Right kidney (tissue), 1 donor: Measurements from ENCODE around the gene PTPRA.

Experiments
- DNase-seq: peaks from one replicate; pipeline ENCODE4 v3.0.0-alpha.2; 2016

PTPRA gene

DNA sequence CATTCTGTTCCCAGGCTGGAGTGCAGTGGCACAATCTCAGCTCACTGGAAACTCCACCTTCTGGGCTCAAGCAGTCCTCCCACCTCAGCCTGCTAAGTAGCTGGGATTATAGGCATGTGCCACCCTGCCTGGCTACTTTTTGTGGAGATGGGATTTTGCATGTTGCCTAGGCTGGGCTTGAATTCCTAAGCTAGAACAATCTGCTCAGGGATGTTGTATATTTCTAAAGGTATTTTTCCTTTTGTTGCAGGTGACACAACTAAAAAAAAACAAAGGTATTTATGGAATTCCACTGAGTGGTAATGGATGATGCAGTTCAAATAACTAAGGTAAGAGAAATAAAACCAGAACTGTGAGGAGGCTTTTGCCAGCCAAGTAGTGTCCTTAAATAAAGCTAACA lies 49.7 kb downstream of the PTPRA start:
- DNase-seq: no peak

DNA sequence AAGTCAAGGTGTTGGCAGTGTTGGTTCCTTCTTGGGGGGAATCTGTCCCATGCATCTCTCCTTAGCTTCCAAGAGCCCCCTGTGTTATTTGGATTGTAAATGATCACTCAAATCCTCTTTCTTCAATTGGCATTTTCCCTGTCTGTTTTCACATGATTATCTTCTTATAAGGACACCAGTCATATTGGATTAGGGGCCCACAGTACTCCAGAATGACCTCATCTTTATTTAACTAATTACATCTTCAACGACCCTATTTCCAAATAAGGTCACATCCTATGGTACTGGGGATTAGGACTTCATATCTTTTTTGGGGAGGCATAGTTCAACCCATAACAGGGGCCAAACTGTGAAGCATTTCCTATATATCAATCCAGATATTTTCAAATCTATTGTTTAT lies 57.3 kb downstream of the PTPRA start:
- no peak for DNase-seq

DNA sequence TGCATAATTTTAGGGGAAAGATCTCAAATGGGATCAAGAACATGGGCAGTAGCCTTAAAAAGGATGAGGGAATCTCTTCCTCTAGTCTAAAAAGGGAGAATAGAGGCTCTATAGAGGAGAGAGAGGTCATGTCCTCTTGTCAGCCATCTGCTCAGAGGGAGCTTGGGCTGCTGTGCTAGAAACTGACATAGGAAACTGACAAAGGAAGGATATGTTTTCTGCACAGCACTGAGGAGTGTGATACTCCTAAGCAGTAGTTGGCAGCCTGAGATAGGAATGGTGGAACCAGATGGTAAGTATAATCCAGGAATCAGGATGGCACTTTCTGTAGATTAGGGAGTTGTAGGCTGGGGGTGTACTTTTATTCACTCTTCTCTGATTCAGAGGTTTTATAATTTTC lies 59.2 kb downstream of the PTPRA start:
- DNase-seq: no peak

DNA sequence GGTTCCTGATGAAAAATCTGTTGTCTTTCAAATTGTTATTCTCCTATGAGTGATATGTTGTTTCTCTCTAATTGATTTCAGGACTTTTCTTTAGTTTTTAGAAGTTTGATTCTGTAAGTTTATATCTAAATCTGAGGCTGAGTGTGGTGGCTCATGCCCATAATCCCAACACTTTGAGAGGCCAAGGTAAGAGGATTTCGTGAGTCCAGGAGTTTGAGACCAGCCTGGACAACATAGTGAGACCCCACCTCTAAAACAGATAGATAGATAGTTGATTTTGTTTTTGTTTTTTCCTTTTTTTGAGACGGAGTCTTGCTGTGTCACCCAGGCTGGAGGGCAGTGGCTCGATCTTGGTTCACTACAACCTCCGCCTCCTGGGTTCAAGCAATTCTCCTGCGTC lies 64.6 kb downstream of the PTPRA start:
- DNase-seq: no peak

DNA sequence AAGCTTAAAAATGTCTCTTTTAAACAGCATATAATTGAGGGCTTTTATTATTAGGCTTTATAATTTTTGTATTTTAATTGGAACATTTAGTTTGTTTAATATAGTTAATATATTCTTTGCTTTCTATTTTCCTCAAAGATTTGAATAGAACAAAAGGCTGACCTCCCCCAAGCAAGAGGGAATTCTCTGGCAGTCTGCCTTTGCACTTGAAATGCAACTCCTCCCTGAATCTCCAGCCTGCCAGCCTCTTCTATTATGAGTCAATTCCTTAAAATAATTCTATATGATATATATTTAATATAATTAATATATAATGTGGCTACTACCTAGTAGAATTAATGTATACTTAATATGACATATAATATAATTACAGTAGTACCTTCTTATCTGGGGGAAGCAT lies 69.2 kb downstream of the PTPRA start:
- no peak for DNase-seq

DNA sequence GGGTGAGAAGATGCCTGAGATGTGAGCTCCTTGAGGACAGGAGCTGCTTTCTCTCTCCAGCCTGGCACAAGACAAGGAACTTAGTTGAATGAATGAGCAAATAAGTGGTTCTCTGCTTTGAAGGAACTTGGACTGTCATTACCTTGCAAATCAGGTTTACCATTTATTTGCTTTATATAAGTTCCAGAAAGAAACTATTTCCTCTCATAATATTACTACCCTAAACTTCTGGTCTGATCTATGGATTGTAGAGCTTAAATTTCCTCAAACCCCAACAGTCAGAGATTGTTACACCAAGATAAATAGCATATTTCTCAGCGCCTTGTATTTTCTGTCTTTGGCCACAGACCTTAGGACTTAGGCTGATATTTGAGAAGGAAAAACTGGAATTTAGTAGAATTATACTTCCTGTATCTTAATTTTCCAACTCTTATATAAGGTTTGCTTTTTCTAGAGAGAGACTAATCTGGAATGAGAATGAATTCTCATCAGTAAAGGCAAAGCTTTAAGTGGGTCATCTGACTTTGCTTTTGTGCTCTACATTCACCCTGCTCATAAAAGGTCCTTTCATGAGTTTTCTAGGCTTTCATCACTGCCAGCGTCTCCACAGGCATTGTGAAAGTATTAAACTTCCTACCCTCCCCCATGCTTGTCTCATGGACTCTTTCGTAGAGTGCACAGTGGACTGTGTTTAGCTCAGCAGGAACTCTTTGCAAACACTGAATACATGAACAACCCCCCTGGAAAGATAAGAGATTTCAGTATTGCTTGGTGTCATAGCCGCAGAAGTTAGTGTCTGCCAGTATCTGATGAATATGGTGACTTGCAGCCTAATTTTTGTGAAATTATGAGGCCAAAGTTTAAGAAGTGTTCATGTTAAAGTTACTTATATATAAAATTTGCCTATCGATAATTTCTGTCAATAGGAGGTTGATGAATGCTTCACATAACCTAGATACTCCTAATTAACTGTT lies 74.0 kb downstream of the PTPRA start:
- DNase-seq: no peak

DNA sequence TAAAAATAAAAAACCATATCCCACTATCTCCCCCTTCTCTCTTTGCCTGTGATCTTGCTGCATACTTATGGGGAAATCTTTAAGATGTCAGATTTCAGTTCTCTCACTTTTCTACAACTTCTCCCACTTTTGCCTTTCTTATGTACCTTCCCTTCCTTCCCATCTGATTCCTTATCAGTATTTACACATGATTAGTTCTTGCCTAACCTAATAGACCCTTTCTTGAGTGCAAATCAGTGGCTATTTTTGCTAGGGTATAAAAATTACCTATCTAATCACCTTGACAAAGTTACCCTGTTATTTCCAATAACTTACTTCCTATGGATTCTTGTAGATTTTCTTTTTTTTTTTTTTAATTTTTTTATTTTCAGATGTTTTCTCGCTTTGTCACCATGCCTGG lies 75.7 kb downstream of the PTPRA start:
- no peak for DNase-seq

DNA sequence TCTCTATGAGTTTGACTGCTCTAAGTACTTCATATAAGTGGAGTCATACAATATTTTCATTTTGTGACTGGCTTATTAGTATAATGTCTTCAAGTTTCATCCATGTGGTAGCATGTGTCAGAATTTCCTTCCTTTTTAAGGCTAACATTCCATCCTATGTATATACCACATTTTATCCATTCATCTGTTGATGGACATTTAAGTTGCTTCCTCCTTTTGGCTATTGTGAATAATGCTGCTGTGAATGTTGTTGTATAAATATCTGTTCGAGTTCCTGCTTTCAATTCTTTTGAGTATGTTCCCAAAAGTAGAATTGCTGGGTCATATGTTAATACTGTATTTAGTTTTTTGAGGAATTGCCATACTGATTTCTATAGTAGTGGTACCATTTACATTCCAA lies 79.5 kb downstream of the PTPRA start:
- DNase-seq: no peak

DNA sequence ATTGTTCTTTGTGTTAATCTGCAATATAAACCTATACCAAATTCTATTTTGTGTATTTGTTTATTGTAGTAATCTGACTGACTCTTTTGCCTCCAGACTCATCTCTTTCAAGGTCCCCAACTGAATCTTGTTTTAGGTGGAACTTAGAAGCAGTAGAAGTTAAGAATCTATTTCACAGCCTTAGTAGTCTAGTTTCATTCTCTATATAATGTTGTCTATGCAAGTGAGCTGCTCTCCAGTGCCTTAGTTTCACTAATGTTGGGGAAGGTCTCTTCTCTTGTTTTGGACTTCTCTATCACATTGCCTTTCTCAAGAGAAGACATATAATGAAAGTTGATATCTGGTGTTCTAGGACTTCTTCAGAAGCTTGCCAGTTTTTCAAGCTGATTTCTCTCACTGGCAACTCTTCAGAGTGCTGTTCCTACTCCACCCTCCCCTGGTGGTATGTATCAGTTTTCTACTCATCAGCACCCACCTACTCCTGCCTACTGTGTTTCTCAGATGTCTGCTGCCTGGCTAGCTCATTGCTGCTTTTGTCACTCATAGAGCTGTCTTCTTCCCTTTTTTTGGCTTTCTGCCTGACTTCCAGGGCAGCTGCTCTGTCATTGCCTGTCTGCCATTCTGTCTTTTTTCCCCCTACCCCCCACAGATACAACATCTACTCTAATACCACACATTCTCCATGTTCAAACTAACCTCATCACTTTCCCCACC lies 82.1 kb downstream of the PTPRA start:
- no peak for DNase-seq

DNA sequence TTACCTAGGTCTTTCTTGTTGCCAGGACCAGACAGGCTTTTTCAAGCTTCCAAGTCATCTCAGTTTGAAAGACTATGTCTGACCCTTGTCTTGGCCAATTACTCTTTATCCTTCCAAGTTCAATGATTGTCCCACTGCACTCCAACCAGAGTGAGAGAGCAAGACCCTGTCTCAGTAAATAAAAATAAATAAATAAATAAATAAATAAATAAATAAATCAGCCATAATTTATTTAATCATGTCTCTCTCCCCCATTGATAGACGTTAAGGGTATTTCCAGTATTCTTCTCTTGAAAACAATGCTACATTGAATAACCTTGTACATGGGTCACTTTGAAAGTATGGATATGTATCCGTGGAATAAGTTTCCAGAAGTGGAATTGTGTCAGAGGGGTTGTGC lies 83.2 kb downstream of the PTPRA start:
- DNase-seq: no peak

DNA sequence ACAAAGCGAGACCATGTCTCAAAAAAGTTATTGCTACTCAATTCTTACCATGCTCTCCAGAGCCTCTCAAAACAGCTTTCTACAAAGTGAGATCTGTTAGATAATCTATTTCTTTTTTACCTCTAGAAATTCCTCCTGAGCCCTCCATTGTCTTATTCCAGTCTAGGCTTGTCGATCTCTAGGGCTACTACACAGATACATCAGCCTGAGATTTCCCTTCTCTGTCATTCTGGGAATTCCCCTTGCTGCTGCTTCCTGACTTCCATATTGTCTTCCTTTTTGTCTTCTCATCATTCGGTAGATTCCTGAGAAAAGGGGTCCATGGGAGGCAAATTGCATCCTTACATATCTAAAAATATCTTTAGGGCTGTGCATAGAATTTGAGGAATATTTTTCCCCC lies 94.6 kb downstream of the PTPRA start:
- DNase-seq: no peak

DNA sequence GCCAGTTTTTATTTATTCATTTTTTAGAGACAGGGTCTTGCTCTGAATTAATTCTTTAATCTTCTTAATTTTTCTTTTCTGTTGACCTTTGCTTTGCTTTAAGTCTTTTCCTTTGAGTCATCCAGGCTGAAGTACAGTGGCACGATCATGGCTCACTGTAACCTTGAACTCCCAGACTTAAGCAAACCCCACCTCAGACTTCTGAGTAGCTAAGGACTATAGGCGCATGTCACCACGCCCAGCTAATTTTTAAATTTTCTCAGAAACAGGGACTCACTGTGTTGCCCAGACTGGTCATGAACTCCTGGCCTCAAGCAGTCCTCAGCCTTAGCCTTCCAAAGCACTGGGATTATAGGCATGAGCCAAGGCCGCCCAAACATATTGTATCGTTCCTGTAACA lies 98.8 kb downstream of the PTPRA start:
- DNase-seq: no peak

DNA sequence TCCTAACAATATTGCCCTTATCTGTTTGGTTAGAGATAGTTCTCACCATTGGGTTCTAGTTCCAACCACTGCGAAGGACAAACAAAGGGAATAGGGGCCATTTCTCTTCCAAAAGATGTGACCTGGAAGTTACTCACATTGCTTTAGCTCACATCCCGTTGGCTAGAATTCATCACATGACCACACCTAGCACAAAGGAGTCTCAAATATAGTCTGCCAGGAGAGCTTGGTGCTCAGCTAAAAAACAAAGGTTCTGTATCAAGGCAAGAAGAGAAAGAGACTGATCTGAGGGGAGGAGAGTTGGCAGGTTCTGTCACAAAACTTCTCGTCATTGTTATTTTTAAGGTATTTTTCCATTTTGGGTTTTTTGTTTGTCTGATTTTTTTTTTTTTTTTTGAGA lies 100.3 kb downstream of the PTPRA start:
- no peak for DNase-seq

DNA sequence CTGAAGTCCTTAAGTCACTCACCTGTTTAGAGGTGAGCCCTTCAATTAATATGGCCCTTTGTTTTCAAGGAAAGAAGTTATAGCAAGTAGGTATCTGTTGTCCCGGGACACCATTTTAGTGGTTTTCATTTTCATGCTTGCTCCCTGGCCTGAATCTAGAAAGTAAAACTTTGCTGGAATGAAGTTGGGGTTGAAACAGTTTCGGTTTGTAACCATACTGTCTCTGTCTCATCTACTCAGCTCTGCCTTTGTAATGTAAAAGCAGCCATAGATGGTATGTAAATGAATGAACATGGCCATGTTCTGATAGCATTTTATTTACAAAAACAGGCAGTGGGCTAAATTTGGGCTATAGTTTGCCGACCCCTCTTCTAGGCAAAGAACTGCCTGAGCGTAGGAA lies 105.2 kb downstream of the PTPRA start:
- no peak for DNase-seq

DNA sequence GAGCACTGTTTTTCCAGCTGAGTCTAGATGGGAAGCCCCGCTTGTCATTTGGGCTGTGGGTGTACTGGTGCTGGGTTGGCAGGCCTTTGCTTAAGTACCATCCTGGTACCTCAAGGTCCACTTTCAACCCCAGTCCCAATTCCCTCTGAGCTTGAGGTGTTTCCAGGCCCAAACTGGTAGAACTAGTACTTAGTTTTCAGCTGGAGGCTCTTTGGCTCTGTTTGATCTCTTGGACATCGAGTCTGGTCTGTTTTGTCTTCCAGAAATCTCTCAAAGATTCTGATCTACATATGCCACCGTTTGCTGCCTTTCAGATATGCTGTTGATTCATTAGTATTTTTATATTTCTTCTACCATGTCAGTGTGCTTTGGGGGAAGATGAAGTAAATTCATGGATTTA lies 108.4 kb downstream of the PTPRA start:
- DNase-seq: no peak

DNA sequence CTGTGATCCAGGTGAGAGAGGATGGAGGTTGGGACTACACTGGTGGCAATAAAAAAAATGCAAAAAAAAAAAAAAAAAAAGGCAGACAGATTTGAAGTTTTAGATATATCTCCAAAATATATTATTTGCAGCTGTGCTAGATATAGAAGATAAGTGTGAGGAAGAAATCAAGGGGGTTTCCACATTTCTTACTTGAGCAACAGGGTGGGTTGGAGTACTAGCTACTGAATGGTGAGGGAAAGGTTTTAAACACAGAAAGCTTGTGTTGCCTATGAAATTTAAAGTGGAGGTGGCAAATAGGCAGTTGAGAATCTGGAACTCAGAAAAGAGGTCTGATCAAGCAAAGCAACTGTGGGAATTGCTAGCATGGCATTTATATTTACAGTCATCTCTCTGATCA lies 110.2 kb downstream of the PTPRA start:
- no peak for DNase-seq

DNA sequence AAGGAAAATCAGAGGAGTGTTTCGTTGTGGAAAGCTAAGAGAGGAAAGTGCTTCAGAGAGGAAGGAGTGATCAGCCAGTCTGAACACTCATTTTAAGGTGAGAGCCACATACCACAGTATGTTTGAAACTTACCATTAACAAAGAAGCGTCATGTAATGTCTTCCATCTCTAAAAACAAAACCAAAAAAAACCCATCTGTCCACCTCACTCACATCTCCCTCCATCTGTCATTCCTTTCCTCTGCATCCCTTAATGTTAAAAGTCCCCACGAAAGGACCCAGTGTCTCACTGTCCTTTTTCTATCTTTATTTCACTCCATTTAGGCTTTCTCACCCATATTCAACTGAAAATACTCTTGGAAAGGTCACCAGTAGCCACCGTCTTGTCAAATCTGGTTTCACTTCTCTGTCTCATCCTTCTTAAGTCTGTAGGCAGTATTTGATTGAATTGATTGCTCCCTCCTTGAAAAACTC lies 110.8 kb downstream of the PTPRA start:
- no peak for DNase-seq

DNA sequence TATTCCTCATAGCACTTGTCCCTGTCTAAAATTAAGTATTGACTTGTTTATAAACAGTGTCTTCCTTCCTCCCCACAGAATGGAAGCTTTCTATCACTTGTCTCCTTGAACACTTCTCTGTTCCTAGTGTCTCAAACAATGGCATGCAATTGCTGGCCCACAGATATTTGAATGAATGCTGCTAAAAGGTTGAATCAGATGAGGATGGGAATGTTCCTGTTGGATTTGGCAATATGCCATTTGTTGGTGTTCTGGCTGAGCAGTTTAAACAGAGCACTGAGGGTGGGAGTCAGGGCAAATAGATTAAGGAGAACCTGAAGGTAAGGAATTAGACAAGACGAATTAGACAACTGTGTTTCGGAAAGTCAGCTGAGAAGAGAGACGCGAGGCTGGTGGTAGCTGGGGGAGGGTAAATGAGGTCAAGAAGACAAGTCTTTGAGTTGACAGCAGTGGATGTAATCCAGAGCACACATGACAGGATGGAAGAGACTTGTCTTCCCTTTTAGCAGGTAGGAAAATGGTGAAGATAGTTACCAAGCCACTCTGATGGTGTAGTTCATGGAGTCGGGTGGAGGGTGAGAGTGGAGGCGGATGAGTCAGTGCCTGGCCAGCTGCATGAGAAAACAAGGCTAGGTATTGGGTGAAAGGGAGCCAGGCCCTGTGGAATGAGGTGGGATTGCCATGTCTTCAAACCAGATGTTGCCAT lies 111.8 kb downstream of the PTPRA start:
- no peak for DNase-seq

DNA sequence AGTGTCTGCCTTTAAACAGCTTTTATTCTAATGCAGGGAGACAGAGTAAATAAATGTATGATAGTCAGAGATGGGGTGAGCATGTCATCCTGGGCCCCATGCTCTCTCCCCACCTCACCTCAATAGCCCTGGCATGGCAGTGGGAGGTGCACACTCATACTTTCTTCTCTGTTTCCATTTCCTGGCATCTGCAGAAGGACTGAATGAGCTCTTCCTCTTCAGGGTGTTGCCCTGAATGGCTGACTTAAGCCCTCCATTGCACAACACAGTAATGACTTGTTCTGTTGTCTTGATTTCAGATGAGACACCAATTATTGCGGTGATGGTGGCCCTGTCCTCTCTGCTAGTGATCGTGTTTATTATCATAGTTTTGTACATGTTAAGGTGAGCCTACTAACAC lies 113.2 kb downstream of the PTPRA start:
- no peak for DNase-seq

DNA sequence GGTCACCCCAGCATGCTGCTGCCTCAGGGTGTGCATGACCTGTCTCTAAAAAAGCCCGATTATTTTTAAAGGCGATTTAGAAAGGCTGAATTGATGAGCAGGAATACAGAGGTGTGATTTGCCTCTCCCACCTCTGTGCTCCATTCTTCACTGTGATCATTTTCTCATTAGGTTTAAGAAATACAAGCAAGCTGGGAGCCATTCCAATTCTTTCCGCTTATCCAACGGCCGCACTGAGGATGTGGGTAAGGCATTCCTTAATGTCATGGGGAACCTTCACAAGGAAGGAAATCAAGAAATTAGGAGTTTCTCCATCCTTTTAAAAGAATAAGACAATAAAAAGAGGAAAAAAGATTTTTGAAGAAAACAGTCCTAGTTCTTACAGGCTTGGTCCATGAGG lies 114.6 kb downstream of the PTPRA start:
- DNase-seq: no peak

DNA sequence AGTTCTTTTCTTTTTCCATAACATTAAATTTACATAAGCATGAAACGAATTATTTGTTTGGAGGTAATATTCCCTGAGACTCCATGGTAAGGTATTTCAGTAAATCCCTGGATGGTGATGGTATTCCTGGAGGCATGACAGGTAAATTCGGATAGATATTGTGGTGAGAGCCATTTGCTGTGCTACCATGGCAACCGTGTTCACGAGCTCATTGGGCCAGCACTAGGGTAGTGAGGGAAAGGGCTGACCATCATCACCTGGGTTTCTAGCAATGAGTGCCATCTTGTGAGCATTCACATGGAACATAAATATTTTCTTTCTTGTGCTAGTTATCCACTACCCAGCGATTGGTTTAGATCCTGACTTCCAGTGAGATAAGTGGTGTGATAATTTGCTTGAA lies 118.3 kb downstream of the PTPRA start:
- DNase-seq: no peak

DNA sequence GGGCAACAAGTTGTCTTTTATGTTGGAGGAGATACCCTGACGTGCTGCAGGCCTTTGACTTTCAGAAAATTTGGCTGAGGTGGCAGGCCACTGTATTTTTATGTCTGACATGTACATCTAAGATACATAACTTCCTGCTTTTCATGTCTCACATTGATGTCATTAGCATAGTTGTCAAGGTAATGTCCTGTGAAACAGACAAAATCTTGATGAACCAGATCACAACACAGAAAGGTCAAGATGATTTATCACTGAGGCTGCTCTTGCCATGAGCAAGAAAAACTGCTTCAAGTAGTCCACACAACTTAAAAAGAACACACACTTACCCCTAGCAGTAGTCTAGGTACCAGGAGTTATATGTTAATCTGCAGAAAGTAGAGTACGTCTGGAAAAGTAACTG lies 120.0 kb downstream of the PTPRA start:
- DNase-seq: no peak

DNA sequence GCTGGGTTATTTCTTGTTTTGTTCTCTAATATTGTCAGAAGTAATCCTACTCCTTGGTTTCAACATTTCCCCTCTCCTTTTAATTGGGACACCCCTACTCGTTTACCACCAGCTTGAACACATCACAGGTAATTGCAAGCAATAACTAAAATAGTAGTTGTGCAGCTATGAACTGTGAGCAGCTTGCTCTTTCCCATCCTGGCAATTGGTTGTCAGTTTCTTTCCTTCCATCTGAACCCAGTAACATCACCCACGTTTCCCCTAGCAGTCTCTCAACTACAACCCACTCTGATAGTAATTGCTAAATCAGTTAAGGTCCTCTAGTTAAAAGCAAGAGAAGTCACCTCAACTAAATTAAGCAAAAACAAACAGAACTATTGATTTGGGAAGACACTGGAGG lies 122.5 kb downstream of the PTPRA start:
- DNase-seq: no peak
